Ureter (tissue), 1 donor: ENCODE measurements around the gene SLC25A47. TPM values are rescaled to one million over a fixed set of nuclear protein-coding genes. Genes with fewer than 3 reads are reported as not detected.
"Not testable (repeated sequence)": the region's sequence is repeated elsewhere in the genome, so short reads cannot be mapped to it uniquely, and the experiment has no call there.

Experiments used
- DNase-seq: peaks from one replicate; pipeline ENCODE4 v3.0.0-alpha.2; 2020; ENCODE audit warnings: low spot score
- total RNA-seq: library from RNA; stranded (reverse); gene quantifications from one replicate; pipeline ENCODE4 v1.2.4, GENCODE V29; 2023
- donor health status: DM: yes; HTN: yes; CAD: no.

The SLC25A47 gene
- total RNA-seq, 1 donor from 2014 or later: not detected

DNA sequence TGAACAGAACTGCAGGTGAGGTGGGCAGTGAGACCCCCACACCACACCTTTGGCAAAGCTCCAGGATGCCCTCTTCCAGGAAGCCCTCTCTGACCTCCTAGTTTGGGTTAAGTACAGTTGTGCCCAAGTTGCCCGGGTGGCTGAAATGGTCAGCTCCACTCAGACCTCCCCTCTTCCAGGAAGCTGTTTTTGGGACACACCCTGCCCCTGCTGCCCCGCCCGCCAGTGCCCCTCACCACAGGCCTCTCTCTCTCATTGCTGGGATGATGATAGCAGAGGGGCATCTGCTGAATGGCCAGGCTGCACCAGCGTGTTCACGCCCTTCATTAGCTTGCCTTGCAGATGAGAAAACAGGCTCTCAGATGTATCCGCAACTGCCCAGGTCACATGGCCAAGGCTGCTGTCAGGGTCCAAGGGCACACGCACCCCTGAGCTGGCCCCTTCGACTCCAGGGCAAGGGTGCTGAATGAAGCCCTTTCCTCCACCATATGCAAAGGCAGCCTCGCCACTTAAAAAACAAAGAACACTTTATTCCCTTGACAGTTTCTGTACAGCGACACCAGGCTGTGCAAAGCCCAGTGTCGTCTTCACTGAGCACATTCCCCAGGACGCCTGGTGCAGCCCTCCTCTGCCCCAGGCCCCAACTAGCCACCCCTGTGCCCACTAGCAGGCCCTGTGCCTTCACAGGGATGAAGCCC lies 32.4 kb upstream of the SLC25A47 start:
- DNase-seq: no peak

GRCh38 chr14:100291305-100292075 lies 31.6 kb upstream of the SLC25A47 start:
- DNase-seq: no peak

DNA sequence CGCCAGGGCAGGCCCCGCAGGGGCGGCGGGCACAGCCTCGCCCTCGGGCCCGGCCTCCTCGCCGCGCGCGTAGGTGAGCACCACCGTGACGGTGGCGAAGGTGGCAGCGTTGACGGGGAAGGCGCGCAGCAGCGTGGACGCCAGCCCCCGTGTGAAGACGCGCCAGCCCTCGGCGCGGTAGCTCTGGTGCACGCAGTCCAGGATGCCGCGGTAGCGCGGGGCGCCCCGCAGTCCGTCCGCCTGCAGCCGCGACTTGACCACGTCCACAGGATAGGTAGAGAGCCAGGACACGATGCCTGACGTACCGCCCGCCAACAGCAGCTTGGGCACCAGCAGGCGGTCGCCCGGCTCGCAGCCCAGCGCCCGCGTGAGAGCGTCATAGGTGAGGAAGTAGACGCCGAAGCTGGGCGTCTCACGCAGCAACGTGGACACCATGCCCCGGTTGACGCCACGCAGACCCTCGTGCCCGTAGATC lies 30.8 kb upstream of the SLC25A47 start:
- DNase-seq: no peak

- no peak for DNase-seq
Measured at GRCh38 chr14:100292776-100293461, 30.2 kb upstream of the SLC25A47 start.

GRCh38 chr14:100293497-100294212 lies 29.5 kb upstream of the SLC25A47 start:
- no peak for DNase-seq

DNA sequence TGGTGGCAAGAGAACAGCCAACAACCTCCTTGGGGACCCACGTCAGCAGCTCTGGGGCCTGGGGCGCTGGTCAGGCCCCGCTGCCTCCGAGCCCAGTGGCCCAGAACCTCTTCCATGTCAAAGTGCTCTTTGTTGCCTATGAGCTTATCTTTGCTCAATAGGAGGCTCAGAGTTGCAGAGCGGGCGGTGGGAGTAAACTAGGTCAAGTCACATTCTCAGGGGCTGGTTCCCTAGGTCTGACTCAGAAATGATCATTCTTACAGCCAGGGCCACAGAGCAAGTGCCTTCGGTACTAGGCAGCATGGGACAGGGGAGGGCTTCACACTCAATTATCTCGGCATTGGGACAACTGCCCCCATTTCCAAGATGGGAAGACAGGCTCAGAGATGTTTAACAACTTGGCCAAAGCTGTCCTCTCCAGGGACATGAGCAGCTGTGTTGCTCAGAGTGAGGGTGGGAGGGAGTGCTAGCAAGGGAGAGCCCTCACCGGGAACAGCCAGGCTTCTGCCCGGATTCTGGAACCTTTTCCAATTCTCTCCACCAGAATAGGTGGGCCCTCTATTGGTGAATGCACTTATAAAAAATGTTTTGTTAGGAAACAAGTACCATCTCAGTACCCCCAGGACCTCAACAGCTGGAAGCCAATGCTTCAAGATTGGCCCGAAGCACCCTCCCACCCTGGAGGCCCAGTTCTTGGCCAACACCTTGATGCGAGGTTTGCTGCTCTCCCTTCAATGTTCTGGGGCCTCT lies 28.8 kb upstream of the SLC25A47 start:
- DNase-seq: no peak

DNA sequence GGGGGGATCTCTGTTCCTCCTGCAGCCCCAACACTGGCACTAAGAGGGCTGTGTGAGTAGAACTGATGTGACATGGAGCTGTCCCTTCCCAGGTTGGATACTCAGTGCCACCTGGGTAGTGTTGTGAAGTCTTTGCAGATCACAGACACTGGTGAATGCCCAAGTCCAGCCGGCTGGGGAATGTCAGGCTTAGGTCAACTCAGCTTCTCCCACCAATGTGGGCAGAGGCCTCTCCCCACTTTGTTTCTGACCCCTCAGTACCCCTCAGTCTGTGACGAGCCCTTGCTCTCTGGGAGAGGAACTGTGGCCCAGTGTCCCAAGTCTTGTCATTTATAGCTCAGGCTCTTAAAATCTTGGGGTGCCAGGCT lies 28.2 kb upstream of the SLC25A47 start:
- no peak for DNase-seq

- DNase-seq: no peak
Measured at GRCh38 chr14:100295376-100296105, 27.6 kb upstream of the SLC25A47 start.

GRCh38 chr14:100296106-100296651 lies 27.0 kb upstream of the SLC25A47 start:
- no peak for DNase-seq

DNA sequence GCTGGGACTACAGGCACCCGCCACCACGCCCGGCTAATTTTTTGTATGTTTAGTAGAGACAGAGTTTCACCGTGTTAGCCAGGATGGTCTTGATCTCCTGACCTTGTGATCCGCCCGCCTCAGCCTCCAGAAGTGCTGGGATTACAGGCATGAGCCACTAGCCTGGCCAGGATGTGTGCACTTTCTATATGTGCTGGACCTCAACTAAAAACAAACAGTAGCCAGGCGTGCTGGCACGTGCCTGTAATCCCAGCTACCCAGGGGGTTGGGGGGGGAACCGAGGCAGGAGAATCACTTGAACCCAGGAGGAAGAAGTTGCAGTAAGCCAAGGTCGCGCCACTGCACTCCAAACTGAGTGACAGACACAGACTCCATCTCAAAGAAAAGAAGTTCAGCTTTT lies 26.4 kb upstream of the SLC25A47 start:
- DNase-seq: not testable (repeated sequence)

DNA sequence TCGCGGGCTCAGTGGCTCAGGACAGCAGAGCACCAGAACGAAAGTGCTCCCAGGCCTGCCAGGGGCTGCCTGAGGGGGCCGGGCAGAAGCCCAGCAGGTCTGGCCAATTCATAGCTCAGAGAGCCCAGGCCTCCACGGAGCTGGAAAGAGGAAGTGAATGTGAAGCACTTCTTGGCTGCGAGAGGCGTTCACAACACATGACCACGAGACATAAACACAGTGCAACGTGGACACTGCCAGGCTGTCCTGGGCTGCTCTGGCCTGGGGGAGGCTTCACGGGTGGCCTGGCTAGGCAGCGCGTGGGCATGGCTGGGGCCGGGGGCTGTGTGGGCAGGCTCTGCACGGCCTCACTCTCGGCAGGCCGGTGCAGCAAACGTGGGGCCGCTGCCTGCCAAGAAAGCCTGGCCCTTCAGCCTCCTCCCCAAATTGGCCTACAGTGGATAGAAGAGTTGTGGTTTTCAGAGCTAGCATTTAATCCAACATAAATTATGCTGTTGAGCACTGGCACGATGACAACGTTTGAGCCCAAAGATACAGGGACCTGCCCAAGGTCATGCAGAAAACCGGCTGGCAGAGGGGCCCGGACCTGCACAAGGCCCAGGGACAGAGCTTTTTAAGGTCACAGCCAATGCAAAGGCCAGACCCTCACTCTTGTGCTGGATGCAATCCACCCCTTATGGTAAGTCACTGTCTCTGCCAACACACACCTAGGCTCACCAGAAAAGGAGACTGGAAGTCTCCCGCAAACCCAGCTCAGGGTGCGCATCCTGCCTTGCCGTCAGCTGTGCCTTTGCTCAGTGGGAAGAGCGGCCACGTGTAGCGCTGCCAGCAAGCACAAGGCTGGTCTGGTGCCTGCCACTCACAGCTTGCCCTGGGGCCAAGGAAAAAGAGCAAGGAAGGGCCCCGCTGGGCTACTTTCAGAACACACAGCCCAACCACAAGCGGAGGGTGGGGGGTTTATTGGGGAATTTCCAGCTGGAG lies 25.5 kb upstream of the SLC25A47 start:
- DNase-seq: peak; percentile 73

DNA sequence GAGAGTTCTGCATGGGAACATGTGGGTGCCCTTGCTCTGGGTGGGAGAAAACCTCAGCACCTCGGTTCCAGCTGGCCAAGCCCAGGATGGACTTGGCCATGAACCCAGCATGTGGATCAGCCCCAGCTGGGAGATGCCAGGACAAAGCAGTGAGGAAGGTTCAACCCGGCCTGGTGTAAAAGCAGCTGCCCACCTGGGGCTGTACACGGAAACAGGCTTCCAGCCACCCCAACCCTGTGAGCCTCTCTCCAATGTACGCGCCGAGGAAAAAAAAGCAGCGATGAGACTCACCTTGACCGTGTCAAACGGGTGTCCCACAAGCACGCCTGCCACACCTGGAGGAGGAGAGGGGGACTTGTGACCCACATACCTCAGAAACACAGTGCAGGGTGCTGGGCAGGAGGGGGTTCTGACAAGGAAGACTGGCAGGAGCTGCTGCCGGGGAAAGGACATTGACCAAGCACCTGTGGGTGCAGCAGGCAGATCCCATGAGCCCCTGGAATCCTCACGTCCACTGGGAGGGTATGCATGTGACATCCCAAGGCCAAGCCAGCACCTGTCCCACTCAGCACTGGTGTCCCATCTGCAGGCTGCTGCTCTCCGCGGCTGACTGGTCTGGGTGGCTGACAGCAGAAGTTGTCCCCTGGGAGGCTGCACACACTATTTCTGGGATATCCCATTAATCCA lies 24.4 kb upstream of the SLC25A47 start:
- DNase-seq: no peak

- no peak for DNase-seq
Measured at GRCh38 chr14:100299238-100299560, 23.9 kb upstream of the SLC25A47 start.

DNA sequence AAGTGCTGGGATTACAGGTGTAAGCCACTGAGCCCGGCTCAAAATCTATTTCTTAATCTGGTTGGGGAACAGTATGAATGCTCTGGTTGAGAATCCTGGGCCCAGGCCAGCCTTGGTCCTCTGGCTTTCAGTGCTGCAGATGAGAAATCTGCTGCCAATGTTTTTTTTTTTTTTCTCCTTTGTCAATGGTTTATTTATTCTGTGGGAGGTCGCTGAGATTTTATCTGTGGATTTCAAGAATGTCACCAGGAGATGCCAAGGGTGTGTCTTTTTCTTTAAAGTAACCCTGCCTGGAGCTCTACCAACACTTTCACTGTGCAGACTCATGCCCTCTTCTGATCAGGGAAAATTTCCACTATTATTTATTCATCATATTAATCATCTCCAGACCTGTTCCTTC lies 20.5 kb upstream of the SLC25A47 start:
- no peak for DNase-seq

DNA sequence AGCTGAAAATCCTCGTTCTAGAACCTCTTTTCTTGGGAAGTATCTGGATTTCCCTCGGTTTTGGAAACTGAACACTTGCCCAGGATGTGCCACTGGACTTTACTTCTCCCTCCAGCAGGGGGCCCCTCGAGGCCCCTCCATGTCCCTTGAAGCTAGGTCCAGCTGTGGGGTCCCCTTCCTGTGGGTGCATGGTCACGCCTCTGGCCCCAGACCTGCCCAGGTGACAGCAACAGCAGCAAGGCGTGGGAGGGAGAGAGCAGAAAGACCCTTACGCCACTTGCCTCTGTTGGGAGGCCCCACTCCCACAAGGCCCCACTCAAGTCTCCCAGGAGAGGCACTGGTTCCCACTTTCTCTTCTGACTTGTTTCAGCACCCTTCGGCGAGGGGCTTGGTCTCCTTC lies 20.0 kb upstream of the SLC25A47 start:
- no peak for DNase-seq

DNA sequence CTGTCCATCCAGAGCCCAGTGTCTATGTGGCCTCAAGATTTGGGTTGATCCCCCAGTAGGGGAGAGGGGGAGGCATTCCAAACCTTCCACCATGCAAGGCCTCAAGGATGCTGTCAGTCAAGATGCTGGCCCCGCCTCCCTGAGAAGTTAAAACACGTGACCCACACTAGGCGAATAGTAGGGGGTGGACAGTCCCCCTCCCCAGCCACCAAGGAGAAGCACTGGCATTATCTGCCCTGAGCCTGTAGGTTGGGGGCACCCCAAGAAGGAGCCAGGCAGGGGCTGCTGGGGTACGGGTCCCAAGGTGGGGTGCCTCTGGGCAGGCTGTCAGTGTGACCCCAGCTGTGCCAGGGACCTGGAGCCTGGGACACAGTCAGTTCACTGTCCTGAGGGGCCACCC lies 19.2 kb upstream of the SLC25A47 start:
- DNase-seq: no peak

- peak; percentile 70 for DNase-seq
Measured at GRCh38 chr14:100304825-100305323, 18.3 kb upstream of the SLC25A47 start.

DNA sequence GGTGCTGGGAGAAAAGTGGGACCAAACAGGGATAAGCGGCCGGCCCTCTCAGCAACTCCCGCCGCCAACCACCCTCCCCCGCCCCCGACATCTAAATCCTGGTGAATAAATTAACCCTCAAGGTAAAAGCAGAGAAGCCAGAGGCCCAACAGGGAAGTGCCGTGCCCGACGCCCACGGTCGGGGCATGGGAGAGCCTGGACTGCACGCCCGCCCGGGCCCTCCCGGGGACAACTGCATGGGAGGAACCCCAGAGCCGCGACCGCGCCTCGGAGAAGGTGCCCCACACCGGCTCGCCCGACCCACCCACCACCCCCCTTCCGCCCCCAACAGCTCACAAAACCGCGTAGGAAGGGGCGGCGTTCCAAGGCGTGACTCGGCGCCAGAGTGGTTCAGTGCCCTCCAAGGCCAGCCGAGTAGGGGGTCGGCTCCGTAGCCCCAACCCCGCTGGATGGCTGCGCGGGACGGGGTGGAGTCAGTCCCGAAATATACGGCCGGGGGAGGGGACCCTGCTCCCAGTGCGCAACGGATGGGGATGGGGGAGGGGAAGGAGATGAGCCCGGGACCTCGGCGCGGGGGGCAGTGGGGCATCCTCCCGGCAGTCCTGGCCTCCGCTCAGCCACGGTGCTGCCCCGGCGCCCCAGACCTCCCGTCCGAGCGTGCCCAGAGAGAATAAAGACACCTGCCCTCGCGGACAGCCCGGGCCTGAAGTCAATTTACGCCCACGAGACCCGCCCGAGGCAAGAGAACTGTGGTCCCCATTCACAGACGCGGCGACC lies 17.6 kb upstream of the SLC25A47 start:
- no peak for DNase-seq
